Transverse colon (tissue), 4 donors: ENCODE results near the gene RILPL1. TPM values are rescaled to one million over a fixed set of nuclear protein-coding genes. Genes with fewer than 3 reads are reported as not detected.

Experiments used
- DNase-seq: peaks from one replicate; pipeline ENCODE4 v3.0.0-alpha.2; 2019
- H3K27ac ChIP-seq, 4 donors: fragments of 200-600 bp; sonication (generic); 2 replicates each; pipeline ENCODE4 v1.5.1; 2016 to 2018; ENCODE audit warnings: inconsistent platforms in 4 of 4
- H3K27me3 ChIP-seq: fragments of 200-600 bp; sonication (generic); 2 replicates; pipeline ENCODE4 v1.5.1; 2017; ENCODE audit warnings: inconsistent platforms
- H3K36me3 ChIP-seq, 4 donors: fragments of 200-600 bp; sonication (generic); 2 replicates each; pipeline ENCODE4 v1.5.1; 2017 to 2019; ENCODE audit warnings: inconsistent platforms in 4 of 4
- H3K4me1 ChIP-seq, 4 donors: fragments of 200-600 bp; sonication (generic); 2 replicates each; pipeline ENCODE4 v1.5.1; 2017 to 2020; ENCODE audit warnings: inconsistent platforms in 4 of 4
- H3K4me3 ChIP-seq, 4 donors: fragments of 200-600 bp; sonication (generic); 1 replicate in 1 of 4; 2 replicates in 3 of 4; pipeline versions ENCODE4 v1.5.1 to v1.6.1; 2017 to 2019; ENCODE audit warnings: inconsistent platforms in 4 of 4
- H3K9me3 ChIP-seq, 2 donors: fragments of 200-600 bp; sonication (generic); 2 replicates each; pipeline ENCODE4 v1.5.1; 2017 to 2019; ENCODE audit warnings: inconsistent platforms in 2 of 2
- EP300 ChIP-seq: sonication (generic); formaldehyde crosslinking; IDR thresholded peaks from one replicate; pipeline ENCODE4 v1.6.1; 2017; ENCODE audit warnings: antibody characterized with exemption, low read depth
- POLR2A ChIP-seq: fragments of 450-650 bp; IDR thresholded peaks from one replicate; pipeline ENCODE4 v1.6.1; 2016; ENCODE audit warnings: antibody characterized with exemption, mild to moderate bottlenecking, moderate library complexity
- POLR2AphosphoS5 ChIP-seq, 3 donors: sonication (generic); formaldehyde crosslinking; IDR thresholded peaks; one replicate each; pipeline ENCODE4 v1.6.1; 2016; ENCODE audit warnings: antibody characterized with exemption in 3 of 3
- WGBS, 2 donors: methylation state at CpG; one replicate each; pipeline ENCODE4 v1.1.5; 2018; ENCODE audit warnings: low coverage in 1 of 2; 5-methylcytosine and 5-hydroxymethylcytosine counted together
- in situ Hi-C, 4 donors: fragments of 200-750 bp; cut with MboI; loops; one replicate each; pipeline versions ENCODE4 v1.15.0 to v1.15.1; 2017; ENCODE audit warnings: low sequenced_read_pairs in 3 of 4, low pct_ligation_motif_present in 1 of 4, low pct_unique_long_range_greater_than_20kb in 1 of 4
- intact Hi-C: fragments of 100-400 bp; cut with DNase I; formaldehyde crosslinking; loops from one replicate; pipeline ENCODE4 v1.15.1; 2023; ENCODE audit warnings: low total_unique reads
- total RNA-seq, 4 donors: library from RNA; depleted of rRNA; stranded (reverse); fragments of >200 nt; gene quantifications; one replicate each; pipeline ENCODE4 v1.1.0, GENCODE V29; 2016
- TF ChIP-seq, protein P1 (sequence below), 5 experiments: fragments of 200-600 bp in 3 of 5; fragments of 450-650 bp in 2 of 5; sonication (generic) in 3 of 5; IDR thresholded peaks; 1 replicate in 2 of 5; 2 replicates in 3 of 5; pipeline ENCODE4 v1.5.1; 2016 to 2017; ENCODE audit warnings: antibody characterized with exemption in 5 of 5, inconsistent platforms in 3 of 5, mild to moderate bottlenecking in 2 of 5, moderate library complexity in 1 of 5

The RILPL1 gene
- total RNA-seq, 4 donors from 2014 or later = 1.6 to 6.7 (median 5.0) TPM

DNA sequence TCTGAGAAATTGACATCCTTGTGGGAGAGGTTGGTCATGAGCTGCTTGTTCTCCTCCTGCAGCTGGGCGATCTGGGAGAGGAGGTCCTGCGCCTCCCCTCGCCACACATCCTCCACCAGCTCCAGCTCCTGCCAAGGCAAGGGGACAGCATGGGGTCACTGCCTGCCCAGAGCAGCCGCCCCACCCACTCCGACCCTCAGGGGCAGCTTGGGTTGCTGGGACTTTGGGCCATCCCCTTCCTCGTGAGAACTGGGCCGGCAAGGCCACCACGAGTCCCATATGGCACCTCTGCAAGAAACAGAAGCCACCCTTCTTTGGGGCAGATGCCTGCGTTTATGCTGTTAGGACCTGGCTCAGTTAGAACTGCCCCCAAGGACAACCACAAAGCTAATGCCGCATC is 10.0 kb downstream of the RILPL1 start:
- Histone ChIP-seq H3K9me3 (no peaks in the 10 kb centered on the region), H3K27me3 (no peaks in the 10 kb centered on the region), H3K36me3 (no peaks in the 10 kb centered on the region), H3K4me1 (peaks cover 0 to 9% (median 0%) of the 10 kb centered on the region in 4 donors), H3K4me3 (no peak overlapping the region), H3K27ac (no peak overlapping the region)
- 85% methylated on average over 8 of the region's 10 CpGs; no CpG with 5 or more reads in 1 of the 2 donors for WGBS, 2 donors
- no peak for DNase-seq
- in situ Hi-C loops (no loop called here), intact Hi-C loops (no loop called here)
- TF ChIP-seq POLR2AphosphoS5 (IDR thresholded peaks at IDR 0.05) = no peak
- TF ChIP-seq, protein P1, sequence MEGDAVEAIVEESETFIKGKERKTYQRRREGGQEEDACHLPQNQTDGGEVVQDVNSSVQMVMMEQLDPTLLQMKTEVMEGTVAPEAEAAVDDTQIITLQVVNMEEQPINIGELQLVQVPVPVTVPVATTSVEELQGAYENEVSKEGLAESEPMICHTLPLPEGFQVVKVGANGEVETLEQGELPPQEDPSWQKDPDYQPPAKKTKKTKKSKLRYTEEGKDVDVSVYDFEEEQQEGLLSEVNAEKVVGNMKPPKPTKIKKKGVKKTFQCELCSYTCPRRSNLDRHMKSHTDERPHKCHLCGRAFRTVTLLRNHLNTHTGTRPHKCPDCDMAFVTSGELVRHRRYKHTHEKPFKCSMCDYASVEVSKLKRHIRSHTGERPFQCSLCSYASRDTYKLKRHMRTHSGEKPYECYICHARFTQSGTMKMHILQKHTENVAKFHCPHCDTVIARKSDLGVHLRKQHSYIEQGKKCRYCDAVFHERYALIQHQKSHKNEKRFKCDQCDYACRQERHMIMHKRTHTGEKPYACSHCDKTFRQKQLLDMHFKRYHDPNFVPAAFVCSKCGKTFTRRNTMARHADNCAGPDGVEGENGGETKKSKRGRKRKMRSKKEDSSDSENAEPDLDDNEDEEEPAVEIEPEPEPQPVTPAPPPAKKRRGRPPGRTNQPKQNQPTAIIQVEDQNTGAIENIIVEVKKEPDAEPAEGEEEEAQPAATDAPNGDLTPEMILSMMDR (IDR thresholded peaks at IDR 0.05) = no peak
- no peak for TF ChIP-seq POLR2A
- TF ChIP-seq EP300 = no peak

- no peaks in the 10 kb centered on the region for H3K36me3 ChIP-seq
- no peaks in the 10 kb centered on the region for H3K27me3 ChIP-seq
- no peak for TF ChIP-seq POLR2AphosphoS5 (IDR thresholded peaks at IDR 0.05)
- TF ChIP-seq POLR2A = no peak
- TF ChIP-seq EP300 = no peak
- TF ChIP-seq, protein P1 (IDR thresholded peaks at IDR 0.05) = no peak
- in situ Hi-C loops (no loop called here), intact Hi-C loops (no loop called here)
- H3K9me3 ChIP-seq = no peaks in the 10 kb centered on the region
- peaks cover 0 to 9% (median 0%) of the 10 kb centered on the region in 4 donors for H3K4me1 ChIP-seq
- DNase-seq = no peak
- no peak overlapping the region for H3K4me3 ChIP-seq
- WGBS, 2 donors = 96 to 100% methylated on average over 3 to 7 of the region's 7 CpGs
- no peak overlapping the region for H3K27ac ChIP-seq
Measured at GRCh38 chr12:123522164-123522563, 11.4 kb downstream of the RILPL1 start.

DNA sequence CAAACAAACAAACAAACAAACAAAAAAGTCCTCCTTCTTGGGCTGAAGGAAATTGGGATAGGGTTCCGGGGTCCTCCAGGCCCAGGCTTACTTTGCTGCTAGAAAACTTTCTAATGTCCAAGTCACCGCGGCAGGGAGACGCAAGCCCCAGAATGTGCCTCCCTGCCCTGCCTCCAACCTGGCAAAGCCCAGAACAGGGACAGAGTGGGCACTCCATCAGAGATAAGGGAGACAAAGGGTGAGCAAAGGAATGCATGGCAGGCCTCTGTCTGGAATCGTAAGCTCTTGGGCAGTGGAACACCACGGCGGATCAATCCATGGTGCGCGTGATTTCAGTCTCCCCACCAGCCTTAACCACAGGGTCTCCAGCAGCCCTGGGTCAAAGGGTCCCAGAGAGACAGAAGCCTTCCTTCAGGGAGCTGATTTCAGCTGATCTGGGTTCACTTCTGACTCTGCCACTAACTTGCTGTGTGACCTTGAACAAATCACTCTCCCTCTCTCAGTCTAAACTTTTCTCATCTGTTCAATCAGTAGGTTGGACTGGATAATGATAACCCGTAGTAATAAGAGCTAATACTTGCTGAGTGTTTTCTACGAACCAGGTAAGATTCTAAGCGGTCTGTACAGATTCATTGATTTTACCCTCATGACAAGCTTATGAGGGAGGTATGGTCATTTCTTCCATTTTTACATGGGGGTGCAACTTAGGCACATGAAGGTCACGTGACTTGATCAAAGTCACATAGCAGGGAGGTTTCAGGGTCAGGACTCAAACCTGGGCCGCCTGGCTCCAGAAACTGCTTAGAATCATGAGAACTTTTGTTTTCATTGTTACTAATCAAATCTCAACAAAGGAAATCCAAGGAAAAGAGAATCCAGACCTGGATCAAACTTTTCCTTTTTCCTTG is 12.7 kb downstream of the RILPL1 start:
- Histone ChIP-seq H3K4me3 (no peak overlapping the region), H3K9me3 (no peaks in the 10 kb centered on the region), H3K36me3 (no peaks in the 10 kb centered on the region), H3K27me3 (no peaks in the 10 kb centered on the region), H3K27ac (no peak overlapping the region), H3K4me1 (peaks cover 0 to 9% (median 0%) of the 10 kb centered on the region in 4 donors)
- no peak for DNase-seq
- 92 to 95% methylated on average over 5 to 14 of the region's 14 CpGs for WGBS, 2 donors
- intact Hi-C loops = no loop called here
- in situ Hi-C loops = no loop called here
- TF ChIP-seq EP300 (no peak), POLR2AphosphoS5 (IDR thresholded peaks at IDR 0.05) (no peak), POLR2A (no peak)
- TF ChIP-seq, protein P1 (IDR thresholded peaks at IDR 0.05) = no peak

GRCh38 chr12:123519141-123520001 is 14.1 kb downstream of the RILPL1 start:
- Histone ChIP-seq H3K27ac (peak overlapping the region in 3 of 4 donors; percentile 12 to 40 (median 36)), H3K4me1 (peaks cover 0 to 9% (median 0%) of the 10 kb centered on the region in 4 donors), H3K9me3 (no peaks in the 10 kb centered on the region), H3K36me3 (no peaks in the 10 kb centered on the region), H3K4me3 (no peak overlapping the region), H3K27me3 (no peaks in the 10 kb centered on the region)
- in situ Hi-C loops = no loop called here
- TF ChIP-seq POLR2A (no peak), POLR2AphosphoS5 (IDR thresholded peaks at IDR 0.05) (no peak), EP300 (no peak)
- TF ChIP-seq, protein P1 (IDR thresholded peaks at IDR 0.05) = no peak
- WGBS, 2 donors = 51 to 68% methylated on average over 4 to 24 of the region's 24 CpGs
- DNase-seq = peak; percentile 11
- intact Hi-C loops = no loop called here
